NOMO-1 (cell line): ENCODE data around the gene CLSTN2.

Experiments used
- DNase-seq, 2 experiments: peaks; one replicate each; lab custom pipeline; 2025; ENCODE audit not compliant: unreplicated experiment in 2 of 2; lab: John Stamatoyannopoulos, UW

Gene CLSTN2

GRCh38 chr3:139940622-139941021 is 5.6 kb downstream of the CLSTN2 start:
- DNase-seq = no peak

- no peak for DNase-seq
Measured at GRCh38 chr3:139941580-139941979, 6.6 kb downstream of the CLSTN2 start.

GRCh38 chr3:139944256-139944910 is 9.4 kb downstream of the CLSTN2 start:
- no peak for DNase-seq

GRCh38 chr3:139945386-139945785 is 10.4 kb downstream of the CLSTN2 start:
- DNase-seq = no peak

GRCh38 chr3:139945942-139946341 is 11.0 kb downstream of the CLSTN2 start:
- no peak for DNase-seq

- no peak for DNase-seq
Measured at GRCh38 chr3:139948467-139948866, 13.5 kb downstream of the CLSTN2 start.

GRCh38 chr3:139948898-139949297 is 13.9 kb downstream of the CLSTN2 start:
- DNase-seq = no peak

GRCh38 chr3:139953131-139953910 is 18.3 kb downstream of the CLSTN2 start:
- no peak for DNase-seq

- DNase-seq = no peak
Measured at GRCh38 chr3:139954146-139954860, 19.3 kb downstream of the CLSTN2 start.

- DNase-seq = no peak
Measured at GRCh38 chr3:139957844-139958243, 22.9 kb downstream of the CLSTN2 start.

- DNase-seq = no peak
Measured at GRCh38 chr3:139969386-139969785, 34.4 kb downstream of the CLSTN2 start.

GRCh38 chr3:139970526-139970925 is 35.5 kb downstream of the CLSTN2 start:
- no peak for DNase-seq

- DNase-seq = no peak
Measured at GRCh38 chr3:139974809-139975425, 39.9 kb downstream of the CLSTN2 start.

GRCh38 chr3:139975594-139976365 is 40.8 kb downstream of the CLSTN2 start:
- DNase-seq = no peak

GRCh38 chr3:139978966-139979365 is 44.0 kb downstream of the CLSTN2 start:
- no peak for DNase-seq

GRCh38 chr3:139979991-139980390 is 45.0 kb downstream of the CLSTN2 start:
- DNase-seq = no peak

- no peak for DNase-seq
Measured at GRCh38 chr3:139982404-139982803, 47.4 kb downstream of the CLSTN2 start.

- no peak for DNase-seq
Measured at GRCh38 chr3:139985576-139985975, 50.6 kb downstream of the CLSTN2 start.

GRCh38 chr3:139987908-139988307 is 52.9 kb downstream of the CLSTN2 start:
- DNase-seq = no peak

GRCh38 chr3:139988472-139989156 is 53.6 kb downstream of the CLSTN2 start:
- no peak for DNase-seq
